Neural crest cell (in vitro differentiated cells): Measurements from ENCODE around the gene FRMD6. TPM values are rescaled to one million over a fixed set of nuclear protein-coding genes. Genes with fewer than 3 reads are reported as not detected.

ENCODE experiments used
- DNase-seq: peaks from one replicate; pipeline ENCODE4 v3.0.0; 2021; ENCODE audit warnings: low read depth, mixed read lengths, low spot score
- H3K27ac Mint-ChIP-seq: one replicate; pipeline ENCODE4 v1.8.0; 2021; ENCODE audit warnings: mild to moderate bottlenecking, mixed read lengths; ENCODE audit not compliant: unreplicated experiment
- H3K27me3 Mint-ChIP-seq: 2 replicates; pipeline ENCODE4 v1.8.0; 2021; ENCODE audit warnings: low read depth, mild to moderate bottlenecking, mixed read lengths
- H3K36me3 Mint-ChIP-seq: 2 replicates; pipeline ENCODE4 v1.8.0; 2021; ENCODE audit warnings: low read depth, mild to moderate bottlenecking, mixed read lengths
- H3K4me1 Mint-ChIP-seq: 2 replicates; pipeline ENCODE4 v1.8.0; 2021; ENCODE audit warnings: mixed read lengths
- H3K4me3 Mint-ChIP-seq: one replicate; pipeline ENCODE4 v1.8.0; 2021; ENCODE audit warnings: mild to moderate bottlenecking, mixed read lengths
- H3K9me3 Mint-ChIP-seq: 2 replicates; pipeline ENCODE4 v1.8.0; 2021; ENCODE audit warnings: mixed read lengths
- total RNA-seq: library from RNA; stranded (reverse); gene quantifications from 2 replicates; pipeline ENCODE4 v1.2.1, GENCODE V29; 2021
- TF ChIP-seq, protein P1 (sequence below): fragments of 200-600 bp; sonication (generic); conservative IDR thresholded peaks from 2 replicates; pipeline ENCODE4 v1.5.0; 2021; ENCODE audit warnings: antibody characterized with exemption, mild to moderate bottlenecking

FRMD6 gene
- total RNA-seq, 1 donor from 2014 or later: 38.0 TPM

DNA sequence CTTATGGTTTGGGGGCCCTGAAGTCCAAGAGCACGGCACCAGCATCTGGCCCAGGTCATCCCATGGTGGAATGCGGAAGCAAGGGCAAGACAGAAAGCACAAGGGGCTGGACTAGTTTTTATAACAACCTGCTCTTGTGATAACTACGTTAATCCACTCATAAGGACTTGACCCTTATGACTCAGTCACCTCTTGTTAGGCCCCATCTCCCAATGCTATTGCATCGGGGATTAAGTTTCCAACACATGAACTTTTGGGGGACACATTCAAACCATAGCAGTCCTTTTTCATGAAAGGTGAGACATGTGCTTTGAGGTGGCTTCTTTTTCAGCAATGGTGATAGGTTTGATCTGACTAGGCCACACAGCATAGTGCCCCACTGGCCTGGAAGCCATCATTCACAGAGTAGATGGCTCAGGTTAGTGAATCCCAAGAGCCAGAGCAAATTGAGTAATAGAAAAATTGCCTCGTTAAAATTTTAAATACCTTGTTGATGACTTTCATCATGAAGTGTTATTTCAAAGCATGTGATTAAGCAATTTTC is 12.1 kb downstream of the FRMD6 start:
- H3K4me3 Mint-ChIP-seq: no peak overlapping the region
- H3K27me3 Mint-ChIP-seq: no peaks in the 10 kb centered on the region
- H3K27ac Mint-ChIP-seq: no peak overlapping the region
- DNase-seq: no peak
- peaks cover 5% of the 10 kb centered on the region for H3K9me3 Mint-ChIP-seq
- H3K4me1 Mint-ChIP-seq: peaks cover 24% of the 10 kb centered on the region
- TF ChIP-seq, protein P1, sequence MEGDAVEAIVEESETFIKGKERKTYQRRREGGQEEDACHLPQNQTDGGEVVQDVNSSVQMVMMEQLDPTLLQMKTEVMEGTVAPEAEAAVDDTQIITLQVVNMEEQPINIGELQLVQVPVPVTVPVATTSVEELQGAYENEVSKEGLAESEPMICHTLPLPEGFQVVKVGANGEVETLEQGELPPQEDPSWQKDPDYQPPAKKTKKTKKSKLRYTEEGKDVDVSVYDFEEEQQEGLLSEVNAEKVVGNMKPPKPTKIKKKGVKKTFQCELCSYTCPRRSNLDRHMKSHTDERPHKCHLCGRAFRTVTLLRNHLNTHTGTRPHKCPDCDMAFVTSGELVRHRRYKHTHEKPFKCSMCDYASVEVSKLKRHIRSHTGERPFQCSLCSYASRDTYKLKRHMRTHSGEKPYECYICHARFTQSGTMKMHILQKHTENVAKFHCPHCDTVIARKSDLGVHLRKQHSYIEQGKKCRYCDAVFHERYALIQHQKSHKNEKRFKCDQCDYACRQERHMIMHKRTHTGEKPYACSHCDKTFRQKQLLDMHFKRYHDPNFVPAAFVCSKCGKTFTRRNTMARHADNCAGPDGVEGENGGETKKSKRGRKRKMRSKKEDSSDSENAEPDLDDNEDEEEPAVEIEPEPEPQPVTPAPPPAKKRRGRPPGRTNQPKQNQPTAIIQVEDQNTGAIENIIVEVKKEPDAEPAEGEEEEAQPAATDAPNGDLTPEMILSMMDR: no peak
- H3K36me3 Mint-ChIP-seq: peaks cover 8% of the 10 kb centered on the region

DNA sequence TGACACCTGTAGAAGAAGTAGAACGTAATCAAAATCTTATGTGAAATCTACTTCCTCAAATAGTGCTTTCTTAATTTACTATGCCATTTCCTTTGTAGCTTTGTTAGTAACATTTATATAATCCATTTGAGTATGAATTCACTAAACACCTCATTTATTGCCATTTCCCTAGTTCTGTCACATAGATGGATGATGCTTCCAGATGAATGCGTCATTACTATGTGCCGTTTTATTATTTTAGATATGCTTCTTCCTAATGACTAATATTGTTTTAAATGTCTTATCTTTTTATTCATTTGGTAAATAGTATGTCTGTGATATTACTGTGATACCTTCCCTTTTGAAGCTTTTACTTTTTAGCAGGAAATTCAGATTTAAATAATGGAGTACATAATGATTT is 14.4 kb downstream of the FRMD6 start:
- peaks cover 5% of the 10 kb centered on the region for H3K9me3 Mint-ChIP-seq
- H3K27me3 Mint-ChIP-seq: no peaks in the 10 kb centered on the region
- H3K4me1 Mint-ChIP-seq: peaks cover 12% of the 10 kb centered on the region
- no peak overlapping the region for H3K27ac Mint-ChIP-seq
- H3K36me3 Mint-ChIP-seq: peaks cover 11% of the 10 kb centered on the region
- H3K4me3 Mint-ChIP-seq: no peak overlapping the region
- TF ChIP-seq, protein P1: no peak
- no peak for DNase-seq

DNA sequence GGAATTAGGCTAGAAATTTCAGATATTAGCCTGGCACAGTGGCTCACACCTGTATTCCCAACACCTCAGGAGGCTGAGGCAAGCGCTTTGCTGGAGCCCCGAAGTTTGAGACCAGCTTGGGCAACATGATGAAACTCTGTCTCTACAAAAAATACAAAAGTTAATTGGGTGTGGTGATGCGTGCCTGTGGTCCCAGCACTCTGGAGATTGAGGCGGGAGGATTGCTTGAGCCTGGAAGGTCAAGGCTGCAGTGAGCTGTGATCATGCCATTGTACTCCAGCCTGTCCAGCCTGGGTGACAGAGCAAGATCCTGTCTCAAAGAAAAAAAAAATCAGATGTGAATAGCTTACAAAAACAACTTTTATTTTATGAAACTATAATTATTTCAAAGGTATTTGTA is 15.1 kb downstream of the FRMD6 start:
- TF ChIP-seq, protein P1: no peak
- Mint-ChIP-seq H3K27me3 (no peaks in the 10 kb centered on the region), H3K4me1 (peaks cover 18% of the 10 kb centered on the region), H3K27ac (no peak overlapping the region), H3K4me3 (no peak overlapping the region), H3K9me3 (peaks cover 5% of the 10 kb centered on the region), H3K36me3 (peaks cover 15% of the 10 kb centered on the region)
- no peak for DNase-seq

- DNase-seq: no peak
- Mint-ChIP-seq H3K9me3 (peaks cover 3% of the 10 kb centered on the region), H3K36me3 (peaks cover 13% of the 10 kb centered on the region), H3K4me1 (peaks cover 19% of the 10 kb centered on the region), H3K27ac (no peak overlapping the region), H3K27me3 (no peaks in the 10 kb centered on the region), H3K4me3 (no peak overlapping the region)
- TF ChIP-seq, protein P1: no peak
These were observed 17.2 kb downstream of the FRMD6 start for GRCh38 chr14:51668870-51669269.

DNA sequence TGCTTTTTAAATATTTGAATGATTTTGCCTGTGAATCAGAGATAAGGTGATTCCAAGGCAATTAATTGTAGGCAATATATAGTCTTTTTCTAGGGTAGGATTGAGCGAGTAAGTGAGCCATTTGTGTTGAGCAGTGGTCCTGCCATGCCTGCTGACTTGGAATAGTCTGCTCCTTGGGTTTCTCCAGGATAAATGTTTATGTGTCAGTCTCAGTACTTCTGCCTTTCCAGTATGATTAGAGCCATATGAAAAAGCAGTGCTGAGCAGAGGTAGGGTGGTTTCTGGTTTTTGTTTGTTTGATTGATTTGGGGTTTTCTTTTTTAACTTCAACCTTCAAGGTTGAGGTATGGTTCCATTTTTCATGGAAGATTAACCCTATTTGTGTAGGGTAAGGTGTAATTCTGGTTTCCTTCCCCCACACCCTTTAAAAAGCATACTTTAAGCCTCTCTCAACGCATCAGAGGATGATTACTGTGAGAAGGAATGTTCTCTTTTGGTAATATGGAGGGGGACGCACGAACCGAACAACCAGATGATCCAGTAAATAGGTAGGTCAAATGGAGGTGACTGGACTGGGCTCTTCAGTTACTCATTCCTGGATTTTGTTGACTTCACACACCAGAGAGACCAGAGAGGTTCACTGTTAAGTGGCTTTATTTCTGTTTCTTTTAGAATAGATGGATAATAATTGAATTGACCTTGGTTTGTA is 22.7 kb downstream of the FRMD6 start:
- Mint-ChIP-seq H3K36me3 (peaks cover 9% of the 10 kb centered on the region), H3K27ac (peak overlapping the region; percentile 69), H3K27me3 (no peaks in the 10 kb centered on the region), H3K4me1 (peaks cover 49% of the 10 kb centered on the region), H3K4me3 (no peak overlapping the region), H3K9me3 (no peaks in the 10 kb centered on the region)
- no peak for DNase-seq
- TF ChIP-seq, protein P1: no peak
